WTC11 (cell line): ENCODE data around the gene ZNF80. TPM values are rescaled to one million over a fixed set of nuclear protein-coding genes. Genes with fewer than 3 reads are reported as not detected.
"Not testable (repeated sequence)": the region's sequence is repeated elsewhere in the genome, so short reads cannot be mapped to it uniquely, and the experiment has no call there.

Experiments used
- ATAC-seq: fragments of 200-7000 bp; cut with Tn5 transposase; 2 replicates; pipeline ENCODE4 v1.10.0; 2021; ENCODE audit warnings: mild to moderate bottlenecking, moderate library complexity
- CTCF ChIA-PET: fragments of 300-600 bp; sonication (Branson Sonifier 250); formaldehyde crosslinking; loops from one replicate; lab custom pipeline; 2021; ENCODE audit warnings: antibody characterized with exemption; lab: Charles Lee
- POLR2A ChIA-PET: fragments of 350-600 bp; sonication (Branson Sonifier 250); formaldehyde crosslinking; loops from one replicate; lab custom pipeline; 2021; ENCODE audit warnings: antibody characterized with exemption; lab: Charles Lee
- DNase-seq: peaks from one replicate; pipeline ENCODE4 v3.0.0; 2021; ENCODE audit warnings: low spot score
- H3K27ac Mint-ChIP-seq: 2 replicates; pipeline ENCODE4 v1.8.0; 2021; ENCODE audit warnings: mixed read lengths
- H3K27me3 Mint-ChIP-seq: 2 replicates; pipeline ENCODE4 v1.8.0; 2021; ENCODE audit warnings: low read depth, mild to moderate bottlenecking, moderate library complexity, mixed read lengths
- H3K36me3 Mint-ChIP-seq: 2 replicates; pipeline ENCODE4 v1.8.0; 2021; ENCODE audit warnings: mixed read lengths
- H3K4me1 Mint-ChIP-seq: 2 replicates; pipeline ENCODE4 v1.8.0; 2022; ENCODE audit warnings: mixed read lengths
- H3K4me3 Mint-ChIP-seq: 2 replicates; pipeline ENCODE4 v1.8.0; 2021; ENCODE audit warnings: mild to moderate bottlenecking, moderate library complexity, mixed read lengths
- H3K9me3 Mint-ChIP-seq: 2 replicates; pipeline ENCODE4 v1.8.0; 2021; ENCODE audit warnings: mixed read lengths
- ATF1 ChIP-seq: sonication (generic); formaldehyde crosslinking; IDR thresholded peaks from 2 replicates; pipeline ENCODE4 v1.8.1; 2023; ENCODE audit warnings: mild to moderate bottlenecking, moderate library complexity, missing genetic modification reagents
- CREM ChIP-seq: sonication (generic); formaldehyde crosslinking; IDR thresholded peaks from 2 replicates; pipeline ENCODE4 v1.8.1; 2022; ENCODE audit warnings: mild to moderate bottlenecking, missing genetic modification reagents, moderate library complexity
- EMX1 ChIP-seq: fragments of 250-450 bp; sonication (Bioruptor Pico); IDR thresholded peaks from 2 replicates; pipeline ENCODE4 v1.8.0; 2021; ENCODE audit warnings: mild to moderate bottlenecking
- GRHL2 ChIP-seq: fragments of 250-450 bp; sonication (Bioruptor Pico); IDR thresholded peaks from 2 replicates; pipeline ENCODE4 v1.8.0; 2022; ENCODE audit warnings: mild to moderate bottlenecking, moderate library complexity; ENCODE audit not compliant: insufficient replicate concordance, severe bottlenecking
- NFATC4 ChIP-seq: fragments of 250-450 bp; sonication (Bioruptor Pico); IDR thresholded peaks from 2 replicates; pipeline ENCODE4 v1.9.0; 2021; ENCODE audit warnings: mild to moderate bottlenecking
- OVOL2 ChIP-seq: fragments of 250-450 bp; sonication (Bioruptor Pico); IDR thresholded peaks from 2 replicates; pipeline ENCODE4 v1.9.0; 2021; ENCODE audit warnings: mild to moderate bottlenecking, borderline replicate concordance
- RORB ChIP-seq: fragments of 250-450 bp; sonication (Bioruptor Pico); IDR thresholded peaks from 2 replicates; pipeline ENCODE4 v1.9.0; 2021; ENCODE audit warnings: mild to moderate bottlenecking
- ZNF121 ChIP-seq: sonication (generic); formaldehyde crosslinking; IDR thresholded peaks from 2 replicates; pipeline ENCODE4 v1.8.0; 2023; ENCODE audit warnings: missing genetic modification reagents
- ZNF138 ChIP-seq: sonication (generic); formaldehyde crosslinking; conservative IDR thresholded peaks from 2 replicates; pipeline ENCODE4 v1.8.1; 2022; ENCODE audit warnings: mild to moderate bottlenecking, moderate library complexity, missing genetic modification reagents
- ZNF416 ChIP-seq: fragments of 250-450 bp; sonication (Bioruptor Pico); IDR thresholded peaks from 2 replicates; pipeline ENCODE4 v1.9.0; 2021; ENCODE audit warnings: mild to moderate bottlenecking, inconsistent platforms
- total RNA-seq: library from RNA; stranded (reverse); gene quantifications from 3 replicates; pipeline ENCODE4 v1.2.3, GENCODE V29; 2021
- TF ChIP-seq, protein P1 (sequence below): fragments of 250-450 bp; sonication (Bioruptor Pico); IDR thresholded peaks from 2 replicates; pipeline ENCODE4 v1.9.0; 2021; ENCODE audit warnings: mild to moderate bottlenecking, borderline replicate concordance
- TF ChIP-seq, protein P2 (sequence below): sonication (generic); formaldehyde crosslinking; IDR thresholded peaks from 2 replicates; pipeline ENCODE4 v1.8.1; 2022; ENCODE audit warnings: missing genetic modification reagents, borderline replicate concordance
- TF ChIP-seq, protein P3 (sequence below): sonication (generic); formaldehyde crosslinking; IDR thresholded peaks from 2 replicates; pipeline ENCODE4 v1.8.0; 2023; ENCODE audit warnings: mild to moderate bottlenecking, missing genetic modification reagents
- TF ChIP-seq, protein P4 (sequence below): sonication (generic); formaldehyde crosslinking; conservative IDR thresholded peaks from 2 replicates; pipeline ENCODE4 v1.8.1; 2022; ENCODE audit warnings: mild to moderate bottlenecking, missing genetic modification reagents
- TF ChIP-seq, protein P5 (sequence below): sonication (generic); formaldehyde crosslinking; IDR thresholded peaks from 2 replicates; pipeline ENCODE4 v1.8.0; 2022; ENCODE audit warnings: mild to moderate bottlenecking, missing genetic modification reagents
- TF ChIP-seq, protein P6 (sequence below): sonication (generic); formaldehyde crosslinking; IDR thresholded peaks from 2 replicates; pipeline ENCODE4 v1.8.0; 2023; ENCODE audit warnings: missing genetic modification reagents, mild to moderate bottlenecking, borderline replicate concordance
- TF ChIP-seq, protein P7 (sequence below): sonication (generic); formaldehyde crosslinking; IDR thresholded peaks from 2 replicates; pipeline ENCODE4 v1.8.1; 2022; ENCODE audit warnings: mild to moderate bottlenecking, missing genetic modification reagents, moderate library complexity, borderline replicate concordance

The ZNF80 gene
- total RNA-seq, 1 experiment from 2014 or later: not detected

DNA sequence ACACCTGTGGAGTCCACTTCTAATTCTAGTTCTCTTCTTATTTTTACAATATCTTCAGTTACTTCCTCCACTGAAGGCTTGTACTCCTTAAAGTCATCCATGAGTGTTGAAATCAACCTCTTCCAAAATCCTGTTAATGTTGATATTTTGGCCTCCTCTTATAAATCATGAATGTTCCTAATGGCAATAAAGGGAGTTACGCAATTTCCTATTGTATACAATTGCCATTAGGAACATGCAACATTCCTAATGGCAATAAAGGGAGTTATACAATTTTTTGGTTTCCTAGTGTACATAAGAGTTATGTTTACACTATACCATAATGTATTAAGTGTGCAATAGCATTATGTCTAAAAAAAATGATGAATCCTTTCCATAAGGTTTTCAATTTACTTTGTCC is 47.3 kb upstream of the ZNF80 start (continued):
- TF ChIP-seq, protein P1, sequence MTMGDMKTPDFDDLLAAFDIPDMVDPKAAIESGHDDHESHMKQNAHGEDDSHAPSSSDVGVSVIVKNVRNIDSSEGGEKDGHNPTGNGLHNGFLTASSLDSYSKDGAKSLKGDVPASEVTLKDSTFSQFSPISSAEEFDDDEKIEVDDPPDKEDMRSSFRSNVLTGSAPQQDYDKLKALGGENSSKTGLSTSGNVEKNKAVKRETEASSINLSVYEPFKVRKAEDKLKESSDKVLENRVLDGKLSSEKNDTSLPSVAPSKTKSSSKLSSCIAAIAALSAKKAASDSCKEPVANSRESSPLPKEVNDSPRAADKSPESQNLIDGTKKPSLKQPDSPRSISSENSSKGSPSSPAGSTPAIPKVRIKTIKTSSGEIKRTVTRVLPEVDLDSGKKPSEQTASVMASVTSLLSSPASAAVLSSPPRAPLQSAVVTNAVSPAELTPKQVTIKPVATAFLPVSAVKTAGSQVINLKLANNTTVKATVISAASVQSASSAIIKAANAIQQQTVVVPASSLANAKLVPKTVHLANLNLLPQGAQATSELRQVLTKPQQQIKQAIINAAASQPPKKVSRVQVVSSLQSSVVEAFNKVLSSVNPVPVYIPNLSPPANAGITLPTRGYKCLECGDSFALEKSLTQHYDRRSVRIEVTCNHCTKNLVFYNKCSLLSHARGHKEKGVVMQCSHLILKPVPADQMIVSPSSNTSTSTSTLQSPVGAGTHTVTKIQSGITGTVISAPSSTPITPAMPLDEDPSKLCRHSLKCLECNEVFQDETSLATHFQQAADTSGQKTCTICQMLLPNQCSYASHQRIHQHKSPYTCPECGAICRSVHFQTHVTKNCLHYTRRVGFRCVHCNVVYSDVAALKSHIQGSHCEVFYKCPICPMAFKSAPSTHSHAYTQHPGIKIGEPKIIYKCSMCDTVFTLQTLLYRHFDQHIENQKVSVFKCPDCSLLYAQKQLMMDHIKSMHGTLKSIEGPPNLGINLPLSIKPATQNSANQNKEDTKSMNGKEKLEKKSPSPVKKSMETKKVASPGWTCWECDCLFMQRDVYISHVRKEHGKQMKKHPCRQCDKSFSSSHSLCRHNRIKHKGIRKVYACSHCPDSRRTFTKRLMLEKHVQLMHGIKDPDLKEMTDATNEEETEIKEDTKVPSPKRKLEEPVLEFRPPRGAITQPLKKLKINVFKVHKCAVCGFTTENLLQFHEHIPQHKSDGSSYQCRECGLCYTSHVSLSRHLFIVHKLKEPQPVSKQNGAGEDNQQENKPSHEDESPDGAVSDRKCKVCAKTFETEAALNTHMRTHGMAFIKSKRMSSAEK (CRISPR knock-in tag): no peak
- TF ChIP-seq, protein P2, sequence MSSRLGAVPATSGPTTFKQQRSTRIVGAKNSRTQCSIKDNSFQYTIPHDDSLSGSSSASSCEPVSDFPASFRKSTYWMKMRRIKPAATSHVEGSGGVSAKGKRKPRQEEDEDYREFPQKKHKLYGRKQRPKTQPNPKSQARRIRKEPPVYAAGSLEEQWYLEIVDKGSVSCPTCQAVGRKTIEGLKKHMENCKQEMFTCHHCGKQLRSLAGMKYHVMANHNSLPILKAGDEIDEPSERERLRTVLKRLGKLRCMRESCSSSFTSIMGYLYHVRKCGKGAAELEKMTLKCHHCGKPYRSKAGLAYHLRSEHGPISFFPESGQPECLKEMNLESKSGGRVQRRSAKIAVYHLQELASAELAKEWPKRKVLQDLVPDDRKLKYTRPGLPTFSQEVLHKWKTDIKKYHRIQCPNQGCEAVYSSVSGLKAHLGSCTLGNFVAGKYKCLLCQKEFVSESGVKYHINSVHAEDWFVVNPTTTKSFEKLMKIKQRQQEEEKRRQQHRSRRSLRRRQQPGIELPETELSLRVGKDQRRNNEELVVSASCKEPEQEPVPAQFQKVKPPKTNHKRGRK (CRISPR knock-in tag): no peak
- TF ChIP-seq ATF1 (CRISPR knock-in tag) (no peak), CREM (CRISPR knock-in tag) (no peak), NFATC4 (CRISPR knock-in tag) (no peak), GRHL2 (CRISPR knock-in tag) (no peak), ZNF121 (CRISPR knock-in tag) (no peak)
- TF ChIP-seq, protein P3, sequence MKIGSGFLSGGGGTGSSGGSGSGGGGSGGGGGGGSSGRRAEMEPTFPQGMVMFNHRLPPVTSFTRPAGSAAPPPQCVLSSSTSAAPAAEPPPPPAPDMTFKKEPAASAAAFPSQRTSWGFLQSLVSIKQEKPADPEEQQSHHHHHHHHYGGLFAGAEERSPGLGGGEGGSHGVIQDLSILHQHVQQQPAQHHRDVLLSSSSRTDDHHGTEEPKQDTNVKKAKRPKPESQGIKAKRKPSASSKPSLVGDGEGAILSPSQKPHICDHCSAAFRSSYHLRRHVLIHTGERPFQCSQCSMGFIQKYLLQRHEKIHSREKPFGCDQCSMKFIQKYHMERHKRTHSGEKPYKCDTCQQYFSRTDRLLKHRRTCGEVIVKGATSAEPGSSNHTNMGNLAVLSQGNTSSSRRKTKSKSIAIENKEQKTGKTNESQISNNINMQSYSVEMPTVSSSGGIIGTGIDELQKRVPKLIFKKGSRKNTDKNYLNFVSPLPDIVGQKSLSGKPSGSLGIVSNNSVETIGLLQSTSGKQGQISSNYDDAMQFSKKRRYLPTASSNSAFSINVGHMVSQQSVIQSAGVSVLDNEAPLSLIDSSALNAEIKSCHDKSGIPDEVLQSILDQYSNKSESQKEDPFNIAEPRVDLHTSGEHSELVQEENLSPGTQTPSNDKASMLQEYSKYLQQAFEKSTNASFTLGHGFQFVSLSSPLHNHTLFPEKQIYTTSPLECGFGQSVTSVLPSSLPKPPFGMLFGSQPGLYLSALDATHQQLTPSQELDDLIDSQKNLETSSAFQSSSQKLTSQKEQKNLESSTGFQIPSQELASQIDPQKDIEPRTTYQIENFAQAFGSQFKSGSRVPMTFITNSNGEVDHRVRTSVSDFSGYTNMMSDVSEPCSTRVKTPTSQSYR (CRISPR knock-in tag): no peak
- TF ChIP-seq, protein P4, sequence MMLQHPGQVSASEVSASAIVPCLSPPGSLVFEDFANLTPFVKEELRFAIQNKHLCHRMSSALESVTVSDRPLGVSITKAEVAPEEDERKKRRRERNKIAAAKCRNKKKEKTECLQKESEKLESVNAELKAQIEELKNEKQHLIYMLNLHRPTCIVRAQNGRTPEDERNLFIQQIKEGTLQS: no peak

DNA sequence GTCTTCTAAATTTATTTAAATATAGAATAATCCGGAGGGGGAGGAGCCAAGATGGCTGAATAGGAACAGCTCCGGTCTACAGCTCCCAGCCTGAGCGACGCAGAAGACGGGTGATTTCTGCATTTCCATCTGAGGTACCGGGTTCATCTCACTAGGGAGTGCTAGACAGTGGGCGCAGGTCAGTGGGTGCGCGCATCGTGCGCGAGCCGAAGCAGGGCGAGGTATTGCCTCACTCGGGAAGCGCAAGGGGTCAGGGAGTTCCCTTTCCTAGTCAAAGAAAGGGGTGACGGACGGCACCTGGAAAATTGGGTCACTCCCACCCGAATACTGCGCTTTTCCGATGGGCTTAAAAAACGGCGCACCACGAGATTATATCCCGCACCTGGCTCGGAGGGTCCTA is 39.5 kb upstream of the ZNF80 start:
- POLR2A ChIA-PET, H3K27me3 Mint-ChIP-seq, H3K27ac Mint-ChIP-seq, H3K4me1 Mint-ChIP-seq, H3K4me3 Mint-ChIP-seq, ATAC-seq, CTCF ChIA-PET, DNase-seq: not testable (repeated sequence)
- Mint-ChIP-seq H3K9me3 (peaks cover 42% of the 10 kb centered on the region), H3K36me3 (peaks cover 36% of the 10 kb centered on the region)

DNA sequence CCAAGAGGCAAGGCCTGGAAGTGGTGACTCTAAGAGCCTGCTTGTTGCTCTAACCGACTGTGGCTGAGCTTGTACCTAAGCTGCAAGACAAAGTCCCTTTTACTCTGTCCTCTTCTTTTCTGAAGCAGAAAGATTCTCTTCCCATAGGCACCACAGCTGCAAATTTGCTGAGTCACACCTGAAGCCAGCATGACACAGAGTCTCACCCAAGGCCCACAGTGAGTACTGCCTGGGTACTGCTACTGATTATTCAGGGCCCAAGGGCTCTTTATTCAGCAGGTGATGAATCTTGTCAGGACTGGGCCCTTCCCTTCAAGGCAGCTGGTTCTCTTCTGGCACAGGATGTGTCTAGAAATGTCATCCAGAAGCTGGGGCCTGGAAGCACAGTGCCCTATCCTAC is 37.6 kb upstream of the ZNF80 start:
- ChIA-PET CTCF (interaction anchor here (2.0 kb wide), 1 partner anchor 16 kb away, joined by 4 read pairs; no protein-coding TSS in a partner anchor), POLR2A (no interaction called here)
- DNase-seq (no peak), ATAC-seq (no peak)
- H3K4me1 Mint-ChIP-seq: no peaks in the 10 kb centered on the region
- peaks cover 44% of the 10 kb centered on the region for H3K36me3 Mint-ChIP-seq
- no peak overlapping the region for H3K27ac Mint-ChIP-seq
- peaks cover 56% of the 10 kb centered on the region for H3K9me3 Mint-ChIP-seq
- H3K4me3 Mint-ChIP-seq: no peak overlapping the region
- no peaks in the 10 kb centered on the region for H3K27me3 Mint-ChIP-seq
- TF ChIP-seq, protein P5, sequence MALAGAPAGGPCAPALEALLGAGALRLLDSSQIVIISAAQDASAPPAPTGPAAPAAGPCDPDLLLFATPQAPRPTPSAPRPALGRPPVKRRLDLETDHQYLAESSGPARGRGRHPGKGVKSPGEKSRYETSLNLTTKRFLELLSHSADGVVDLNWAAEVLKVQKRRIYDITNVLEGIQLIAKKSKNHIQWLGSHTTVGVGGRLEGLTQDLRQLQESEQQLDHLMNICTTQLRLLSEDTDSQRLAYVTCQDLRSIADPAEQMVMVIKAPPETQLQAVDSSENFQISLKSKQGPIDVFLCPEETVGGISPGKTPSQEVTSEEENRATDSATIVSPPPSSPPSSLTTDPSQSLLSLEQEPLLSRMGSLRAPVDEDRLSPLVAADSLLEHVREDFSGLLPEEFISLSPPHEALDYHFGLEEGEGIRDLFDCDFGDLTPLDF (CRISPR knock-in tag): no peak
- TF ChIP-seq NFATC4 (CRISPR knock-in tag) (no peak), ZNF416 (CRISPR knock-in tag) (no peak), ZNF138 (CRISPR knock-in tag) (no peak), EMX1 (CRISPR knock-in tag) (no peak), CREM (CRISPR knock-in tag) (no peak), RORB (CRISPR knock-in tag) (no peak), OVOL2 (CRISPR knock-in tag) (no peak)
- TF ChIP-seq, protein P6, sequence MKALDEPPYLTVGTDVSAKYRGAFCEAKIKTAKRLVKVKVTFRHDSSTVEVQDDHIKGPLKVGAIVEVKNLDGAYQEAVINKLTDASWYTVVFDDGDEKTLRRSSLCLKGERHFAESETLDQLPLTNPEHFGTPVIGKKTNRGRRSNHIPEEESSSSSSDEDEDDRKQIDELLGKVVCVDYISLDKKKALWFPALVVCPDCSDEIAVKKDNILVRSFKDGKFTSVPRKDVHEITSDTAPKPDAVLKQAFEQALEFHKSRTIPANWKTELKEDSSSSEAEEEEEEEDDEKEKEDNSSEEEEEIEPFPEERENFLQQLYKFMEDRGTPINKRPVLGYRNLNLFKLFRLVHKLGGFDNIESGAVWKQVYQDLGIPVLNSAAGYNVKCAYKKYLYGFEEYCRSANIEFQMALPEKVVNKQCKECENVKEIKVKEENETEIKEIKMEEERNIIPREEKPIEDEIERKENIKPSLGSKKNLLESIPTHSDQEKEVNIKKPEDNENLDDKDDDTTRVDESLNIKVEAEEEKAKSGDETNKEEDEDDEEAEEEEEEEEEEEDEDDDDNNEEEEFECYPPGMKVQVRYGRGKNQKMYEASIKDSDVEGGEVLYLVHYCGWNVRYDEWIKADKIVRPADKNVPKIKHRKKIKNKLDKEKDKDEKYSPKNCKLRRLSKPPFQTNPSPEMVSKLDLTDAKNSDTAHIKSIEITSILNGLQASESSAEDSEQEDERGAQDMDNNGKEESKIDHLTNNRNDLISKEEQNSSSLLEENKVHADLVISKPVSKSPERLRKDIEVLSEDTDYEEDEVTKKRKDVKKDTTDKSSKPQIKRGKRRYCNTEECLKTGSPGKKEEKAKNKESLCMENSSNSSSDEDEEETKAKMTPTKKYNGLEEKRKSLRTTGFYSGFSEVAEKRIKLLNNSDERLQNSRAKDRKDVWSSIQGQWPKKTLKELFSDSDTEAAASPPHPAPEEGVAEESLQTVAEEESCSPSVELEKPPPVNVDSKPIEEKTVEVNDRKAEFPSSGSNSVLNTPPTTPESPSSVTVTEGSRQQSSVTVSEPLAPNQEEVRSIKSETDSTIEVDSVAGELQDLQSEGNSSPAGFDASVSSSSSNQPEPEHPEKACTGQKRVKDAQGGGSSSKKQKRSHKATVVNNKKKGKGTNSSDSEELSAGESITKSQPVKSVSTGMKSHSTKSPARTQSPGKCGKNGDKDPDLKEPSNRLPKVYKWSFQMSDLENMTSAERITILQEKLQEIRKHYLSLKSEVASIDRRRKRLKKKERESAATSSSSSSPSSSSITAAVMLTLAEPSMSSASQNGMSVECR (CRISPR knock-in tag): no peak
- TF ChIP-seq, protein P7, sequence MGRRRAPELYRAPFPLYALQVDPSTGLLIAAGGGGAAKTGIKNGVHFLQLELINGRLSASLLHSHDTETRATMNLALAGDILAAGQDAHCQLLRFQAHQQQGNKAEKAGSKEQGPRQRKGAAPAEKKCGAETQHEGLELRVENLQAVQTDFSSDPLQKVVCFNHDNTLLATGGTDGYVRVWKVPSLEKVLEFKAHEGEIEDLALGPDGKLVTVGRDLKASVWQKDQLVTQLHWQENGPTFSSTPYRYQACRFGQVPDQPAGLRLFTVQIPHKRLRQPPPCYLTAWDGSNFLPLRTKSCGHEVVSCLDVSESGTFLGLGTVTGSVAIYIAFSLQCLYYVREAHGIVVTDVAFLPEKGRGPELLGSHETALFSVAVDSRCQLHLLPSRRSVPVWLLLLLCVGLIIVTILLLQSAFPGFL: no peak
